Activated CD8-positive, alpha-beta T cell treated with anti-CD3 and anti-CD28 coated beads, Interleukin-2, amount 10 ng/mL, durations not matched to agents 7 days and 5 days (primary cell): ENCODE results near the gene CHID1. TPM values are rescaled to one million over a fixed set of nuclear protein-coding genes. Genes with fewer than 3 reads are reported as not detected.

Experiments
- ATAC-seq: fragments of 150-1000 bp; cut with Tn5 transposase; one replicate; pipeline ENCODE4 v1.10.0; 2021; ENCODE audit warnings: moderate library complexity
- CTCF ChIA-PET: fragments of 350-600 bp; sonication (Branson Sonifier 250); formaldehyde crosslinking; loops from one replicate; lab custom pipeline; 2021; ENCODE audit warnings: antibody characterized with exemption; lab: Charles Lee
- POLR2A ChIA-PET: fragments of 350-600 bp; sonication (Branson Sonifier 250); formaldehyde crosslinking; loops from one replicate; lab custom pipeline; 2021; ENCODE audit warnings: antibody characterized with exemption; lab: Charles Lee
- DNase-seq: peaks from one replicate; pipeline ENCODE4 v3.0.0-alpha.2; 2020
- H3K27ac Mint-ChIP-seq: one replicate; pipeline ENCODE4 v1.8.0; 2021; ENCODE audit warnings: mild to moderate bottlenecking, mixed read lengths
- H3K27me3 Mint-ChIP-seq: one replicate; pipeline ENCODE4 v1.8.0; 2021; ENCODE audit warnings: low read depth, mixed read lengths
- H3K36me3 Mint-ChIP-seq: one replicate; pipeline ENCODE4 v1.8.0; 2021; ENCODE audit warnings: low read depth, mixed read lengths
- H3K4me1 Mint-ChIP-seq: one replicate; pipeline ENCODE4 v1.8.0; 2021; ENCODE audit warnings: low read depth, mixed read lengths
- H3K4me3 Mint-ChIP-seq: one replicate; pipeline ENCODE4 v1.8.0; 2021; ENCODE audit warnings: mild to moderate bottlenecking, mixed read lengths
- H3K9me3 Mint-ChIP-seq: one replicate; pipeline ENCODE4 v1.8.0; 2022; ENCODE audit warnings: mixed read lengths; ENCODE audit not compliant: insufficient read depth
- total RNA-seq, 2 experiments: library from RNA; stranded (reverse); gene quantifications; one replicate each; pipeline ENCODE4 v1.2.3, GENCODE V29; 2021

Gene CHID1
- total RNA-seq, 2 experiments from 2014 or later, result 46.1 to 48.4 TPM

GRCh38 chr11:832529-833113 is 78.0 kb downstream of the CHID1 start, which contains the start of gene CD151:
Gene CD151, plus strand, starts transcription at chr11:832952. Its CDS starts 3,118 bp downstream, at chr11:836070.
- DNase-seq, result peak; percentile 58
- Mint-ChIP-seq H3K4me3 (peak within 1 kb of the TSS; percentile 42), H3K27ac (no peak within 1 kb of the TSS), H3K4me1 (peaks cover 54% of the 10 kb centered on the region), H3K36me3 (peaks cover under 1% of the 10 kb centered on the region), H3K9me3 (no peaks in the 10 kb centered on the region), H3K27me3 (peaks cover 34% of the 10 kb centered on the region)
- POLR2A ChIA-PET, result interaction anchor here (0.8 to 6.0 kb wide), 3 partner anchors 10 to 13 kb away, joined by 3 to 31 read pairs (median 11); partner anchors contain the start of genes PNPLA2 and TSPAN4
- CTCF ChIA-PET, result interaction anchor here (0.8 to 2.3 kb wide), 6 partner anchors 8 to 23 kb away, joined by 3 to 9 read pairs (median 4); partner anchors contain the start of genes RPLP2 and TSPAN4
- peak; percentile 55 for ATAC-seq

GRCh38 chr11:831961-832528 is 78.6 kb downstream of the CHID1 start:
- Mint-ChIP-seq H3K4me1 (peaks cover 57% of the 10 kb centered on the region), H3K9me3 (no peaks in the 10 kb centered on the region)
- CTCF ChIA-PET, result interaction anchor here (0.8 to 2.3 kb wide), 6 partner anchors 9 to 23 kb away, joined by 3 to 9 read pairs (median 4); partner anchors contain the start of genes RPLP2 and TSPAN4

GRCh38 chr11:831118-831864 is 79.3 kb downstream of the CHID1 start:
- peaks cover 2% of the 10 kb centered on the region for H3K36me3 Mint-ChIP-seq
- H3K9me3 Mint-ChIP-seq, result no peaks in the 10 kb centered on the region
- H3K4me1 Mint-ChIP-seq, result peaks cover 61% of the 10 kb centered on the region
- DNase-seq, result no peak
- ATAC-seq, result no peak
- no peak overlapping the region for H3K27ac Mint-ChIP-seq
- peaks cover 36% of the 10 kb centered on the region for H3K27me3 Mint-ChIP-seq
- H3K4me3 Mint-ChIP-seq, result no peak overlapping the region
- ChIA-PET CTCF (interaction anchor here (1.9 to 2.3 kb wide), 2 partner anchors 10 to 12 kb away, joined by 8 to 9 read pairs; no protein-coding TSS in a partner anchor), POLR2A (interaction anchor here (0.5 to 6.0 kb wide), 5 partner anchors 9 to 136 kb away, joined by 3 to 31 read pairs (median 5); partner anchors contain the start of genes DEAF1, PNPLA2, TMEM80 and TSPAN4)

More at GRCh38 chr11:831961-832528, 78.6 kb downstream of the CHID1 start:
- DNase-seq (no peak), ATAC-seq (no peak)
- Mint-ChIP-seq H3K27me3 (peaks cover 36% of the 10 kb centered on the region), H3K4me3 (peak overlapping the region; percentile 15), H3K36me3 (peaks cover 2% of the 10 kb centered on the region), H3K27ac (no peak overlapping the region)
- POLR2A ChIA-PET, result interaction anchor here (0.8 to 6.0 kb wide), 3 partner anchors 8 to 13 kb away, joined by 3 to 31 read pairs (median 11); partner anchors contain the start of genes PNPLA2 and TSPAN4

GRCh38 chr11:830295-831117 is 80.1 kb downstream of the CHID1 start:
- ChIA-PET POLR2A (interaction anchor here (0.6 to 6.0 kb wide), 6 partner anchors 11 to 109 kb away, joined by 3 to 31 read pairs (median 4); partner anchors contain the start of genes PNPLA2, POLR2L, RPLP2 and TSPAN4), CTCF (interaction anchor here (2.3 kb wide), 1 partner anchor 10 kb away, joined by 8 read pairs; no protein-coding TSS in a partner anchor)
- Mint-ChIP-seq H3K27me3 (peaks cover 36% of the 10 kb centered on the region), H3K36me3 (peaks cover 3% of the 10 kb centered on the region), H3K4me3 (peak overlapping the region; percentile 56), H3K27ac (no peak overlapping the region), H3K9me3 (no peaks in the 10 kb centered on the region), H3K4me1 (peaks cover 62% of the 10 kb centered on the region)
- DNase-seq (peak; percentile 82), ATAC-seq (peak; percentile 59)

GRCh38 chr11:829847-830294 is 80.7 kb downstream of the CHID1 start:
- ATAC-seq (peak; percentile 4), DNase-seq (no peak)
- H3K36me3 Mint-ChIP-seq, result peaks cover 10% of the 10 kb centered on the region
- ChIA-PET POLR2A (interaction anchor here (0.7 to 6.0 kb wide), 6 partner anchors 11 to 34 kb away, joined by 3 to 31 read pairs (median 4); partner anchors contain the start of genes PNPLA2, POLR2L, RPLP2 and TSPAN4), CTCF (no interaction called here)
- H3K4me1 Mint-ChIP-seq, result peaks cover 58% of the 10 kb centered on the region
- no peaks in the 10 kb centered on the region for H3K9me3 Mint-ChIP-seq
- no peak overlapping the region for H3K27ac Mint-ChIP-seq
- peaks cover 36% of the 10 kb centered on the region for H3K27me3 Mint-ChIP-seq
- peak overlapping the region; percentile 56 for H3K4me3 Mint-ChIP-seq

GRCh38 chr11:829176-829846 is 81.3 kb downstream of the CHID1 start:
- Mint-ChIP-seq H3K27me3 (peaks cover 36% of the 10 kb centered on the region), H3K4me1 (peaks cover 55% of the 10 kb centered on the region), H3K4me3 (peak overlapping the region; percentile 56), H3K9me3 (no peaks in the 10 kb centered on the region), H3K36me3 (peaks cover 12% of the 10 kb centered on the region), H3K27ac (no peak overlapping the region)
- CTCF ChIA-PET, result interaction anchor here (1.8 kb wide), 1 partner anchor 14 kb away, joined by 5 read pairs; the partner anchor contains the start of gene TSPAN4
- POLR2A ChIA-PET, result interaction anchor here (0.7 to 6.0 kb wide), 6 partner anchors 10 to 33 kb away, joined by 3 to 31 read pairs (median 4); partner anchors contain the start of genes PNPLA2, POLR2L, RPLP2 and TSPAN4
- ATAC-seq, result no peak
- no peak for DNase-seq

- H3K27me3 Mint-ChIP-seq, result peaks cover 36% of the 10 kb centered on the region
- POLR2A ChIA-PET, result interaction anchor here (0.6 to 6.0 kb wide), 5 partner anchors 9 to 51 kb away, joined by 3 to 31 read pairs (median 4); partner anchors contain the start of genes GATD1, PNPLA2, POLR2L and TSPAN4
- peaks cover 14% of the 10 kb centered on the region for H3K36me3 Mint-ChIP-seq
- ATAC-seq, result no peak
- CTCF ChIA-PET, result interaction anchor here (1.8 kb wide), 1 partner anchor 15 kb away, joined by 5 read pairs; the partner anchor contains the start of gene TSPAN4
- peak overlapping the region; percentile 78 for H3K4me3 Mint-ChIP-seq
- DNase-seq, result no peak
- H3K4me1 Mint-ChIP-seq, result peaks cover 49% of the 10 kb centered on the region
- H3K9me3 Mint-ChIP-seq, result no peaks in the 10 kb centered on the region
- no peak overlapping the region for H3K27ac Mint-ChIP-seq
Measured at GRCh38 chr11:828506-829175, 82.0 kb downstream of the CHID1 start.

GRCh38 chr11:827897-828192 is 82.8 kb downstream of the CHID1 start, which contains the start of gene CRACR2B:
Gene CRACR2B, plus strand, starts transcription at chr11:827919. Its CDS starts 689 bp downstream, at chr11:828608.
- Mint-ChIP-seq H3K36me3 (peaks cover 17% of the 10 kb centered on the region), H3K4me1 (peaks cover 47% of the 10 kb centered on the region), H3K27ac (peak within 1 kb of the TSS; percentile 84), H3K27me3 (peaks cover 36% of the 10 kb centered on the region), H3K9me3 (no peaks in the 10 kb centered on the region), H3K4me3 (peak within 1 kb of the TSS; percentile 81)
- no peak for ATAC-seq
- DNase-seq, result no peak
- POLR2A ChIA-PET, result interaction anchor here (0.6 to 6.0 kb wide), 3 partner anchors 9 to 51 kb away, joined by 3 to 31 read pairs (median 4); partner anchors contain the start of genes GATD1, PNPLA2 and TSPAN4
- CTCF ChIA-PET, result interaction anchor here (1.6 to 1.8 kb wide), 2 partner anchors 16 to 21 kb away, joined by 3 to 5 read pairs; partner anchors contain the start of gene TSPAN4

- H3K27me3 Mint-ChIP-seq, result peaks cover 34% of the 10 kb centered on the region
- peak; percentile 60 for DNase-seq
- H3K36me3 Mint-ChIP-seq, result peaks cover 17% of the 10 kb centered on the region
- peak overlapping the region; percentile 84 for H3K27ac Mint-ChIP-seq
- peaks cover 47% of the 10 kb centered on the region for H3K4me1 Mint-ChIP-seq
- H3K4me3 Mint-ChIP-seq, result peak overlapping the region; percentile 81
- H3K9me3 Mint-ChIP-seq, result no peaks in the 10 kb centered on the region
- POLR2A ChIA-PET, result interaction anchor here (0.7 to 6.0 kb wide), 3 partner anchors 8 to 16 kb away, joined by 3 to 31 read pairs (median 4); partner anchors contain the start of genes PNPLA2 and TSPAN4
- ATAC-seq, result peak; percentile 37
- CTCF ChIA-PET, result interaction anchor here (1.6 to 1.8 kb wide), 2 partner anchors 16 to 21 kb away, joined by 3 to 5 read pairs; partner anchors contain the start of gene TSPAN4
Measured at GRCh38 chr11:827146-827896, 83.3 kb downstream of the CHID1 start.
